Activated gamma-delta T cell (primary cell): ENCODE data around the gene FRK.
"Not testable (repeated sequence)": the region's sequence is repeated elsewhere in the genome, so short reads cannot be mapped to it uniquely, and the experiment has no call there.

Experiments used
- DNase-seq: peaks from one replicate; lab custom pipeline; 2025; lab: John Stamatoyannopoulos, UW

The FRK gene

GRCh38 chr6:116074732-116075390, 14.2 kb upstream of the FRK start:
- no peak for DNase-seq

- no peak for DNase-seq
These were observed 13.2 kb upstream of the FRK start for GRCh38 chr6:116073765-116074440.

DNA sequence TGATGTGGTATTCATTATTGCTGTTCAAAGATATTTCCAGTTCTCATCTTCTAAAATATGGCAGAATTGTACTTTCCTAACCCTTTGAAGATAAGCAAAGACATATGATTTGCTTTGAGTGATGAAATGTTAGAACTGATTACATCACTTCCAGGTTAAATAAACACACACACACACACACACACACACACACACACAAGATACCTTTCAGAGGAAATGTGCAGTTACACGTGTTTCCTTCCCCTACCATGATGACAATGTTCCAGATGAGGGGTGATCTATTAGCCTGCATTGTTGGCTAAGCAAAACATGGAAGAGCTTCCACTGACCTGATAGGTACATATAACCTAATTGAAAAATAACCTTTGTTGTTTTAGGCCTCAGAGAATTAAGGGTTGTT, 11.7 kb upstream of the FRK start:
- no peak for DNase-seq

GRCh38 chr6:116070616-116071389, 10.1 kb upstream of the FRK start:
- no peak for DNase-seq

- DNase-seq, result no peak
These were observed 9.4 kb upstream of the FRK start for GRCh38 chr6:116070101-116070500.

- DNase-seq, result no peak
These were observed 6.1 kb upstream of the FRK start for GRCh38 chr6:116066789-116067188.

DNA sequence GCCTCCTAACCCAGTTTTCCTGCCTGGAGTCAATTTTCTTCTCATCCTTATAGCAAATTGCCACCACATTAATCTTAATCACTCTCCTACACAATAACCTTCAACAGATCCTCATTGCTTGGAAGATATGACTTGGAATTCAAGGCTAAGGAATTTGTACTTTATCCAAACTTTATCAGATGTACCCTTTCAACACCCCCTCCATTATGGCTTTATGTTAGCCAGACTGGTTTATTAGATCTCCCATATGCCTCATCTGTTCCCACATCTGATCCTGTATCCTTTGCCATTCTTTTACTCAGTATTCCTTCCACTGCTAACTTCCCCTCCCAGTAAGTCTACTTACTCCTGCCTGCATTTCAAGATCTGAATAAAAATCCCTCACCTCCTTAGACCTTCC, 4.0 kb upstream of the FRK start:
- DNase-seq, result no peak

- DNase-seq, result no peak
These were observed 1.8 kb upstream of the FRK start for GRCh38 chr6:116062496-116062895.

GRCh38 chr6:116059713-116060571, 749 bp downstream of the FRK start:
- no peak for DNase-seq

GRCh38 chr6:116057766-116058165, 2.9 kb downstream of the FRK start:
- DNase-seq, result no peak

DNA sequence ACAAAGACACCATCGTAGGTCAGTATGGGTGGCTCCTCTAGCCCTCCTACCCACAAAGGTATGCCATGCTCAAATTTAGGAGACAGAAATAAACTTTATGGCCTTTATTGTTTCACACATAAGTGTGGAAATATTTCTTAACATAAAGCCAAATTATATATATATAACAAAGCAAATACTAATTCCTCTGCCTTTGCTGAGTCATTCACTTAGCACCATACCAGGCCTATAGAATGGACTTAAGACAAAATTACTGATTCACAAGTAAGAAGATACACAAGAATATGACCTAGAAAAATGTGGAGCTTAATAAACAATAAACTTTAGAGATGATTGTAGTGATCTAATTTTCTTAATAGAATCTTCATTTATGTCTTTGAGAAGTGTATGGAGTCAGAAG, 5.2 kb downstream of the FRK start:
- DNase-seq, result no peak

- no peak for DNase-seq
These were observed 9.4 kb downstream of the FRK start for GRCh38 chr6:116051244-116051643.

DNA sequence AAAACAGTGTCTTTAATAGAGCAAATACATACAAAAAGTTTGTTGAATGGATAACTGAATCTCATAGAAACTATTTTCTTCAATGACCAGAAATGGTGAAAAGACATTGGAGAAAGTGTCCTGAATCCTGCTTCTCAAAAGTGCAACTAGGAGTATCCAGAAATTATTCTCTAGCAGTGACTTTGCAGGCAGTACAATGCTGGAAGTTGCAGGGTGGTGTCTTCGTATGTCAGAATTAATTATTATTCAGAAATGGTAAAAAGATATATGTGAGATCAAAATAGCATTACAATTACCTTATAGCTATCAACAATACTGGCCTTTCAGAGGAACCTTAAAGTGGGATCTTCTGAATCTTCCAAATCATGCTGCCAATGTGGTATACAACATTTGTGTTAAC, 10.0 kb downstream of the FRK start:
- no peak for DNase-seq

GRCh38 chr6:116049321-116049720, 11.4 kb downstream of the FRK start:
- DNase-seq, result no peak

- DNase-seq, result no peak
These were observed 13.3 kb downstream of the FRK start for GRCh38 chr6:116047173-116047933.

GRCh38 chr6:116046737-116047136, 14.0 kb downstream of the FRK start:
- DNase-seq, result no peak

DNA sequence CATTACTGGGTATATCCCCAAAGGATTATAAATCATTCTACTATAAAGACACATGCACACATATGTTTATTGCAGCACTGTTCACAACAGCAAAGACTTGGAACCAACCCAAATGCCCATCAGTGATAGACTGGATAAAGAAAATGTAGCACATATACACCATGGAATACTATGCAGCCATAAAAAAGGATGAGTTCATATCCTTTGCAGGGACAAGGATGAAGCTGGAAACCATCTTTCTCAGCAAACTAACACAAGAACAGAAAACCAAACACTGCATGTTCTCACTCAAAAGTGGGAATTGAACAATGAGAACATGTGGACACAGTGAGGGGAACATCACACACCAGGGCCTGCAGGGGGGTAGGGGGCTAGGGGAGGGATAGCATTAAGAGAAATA, 14.4 kb downstream of the FRK start:
- not testable (repeated sequence) for DNase-seq

GRCh38 chr6:116041934-116042333, 18.8 kb downstream of the FRK start:
- DNase-seq, result no peak

GRCh38 chr6:116040993-116041392, 19.7 kb downstream of the FRK start:
- DNase-seq, result no peak

GRCh38 chr6:116036885-116037284, 23.8 kb downstream of the FRK start:
- no peak for DNase-seq

DNA sequence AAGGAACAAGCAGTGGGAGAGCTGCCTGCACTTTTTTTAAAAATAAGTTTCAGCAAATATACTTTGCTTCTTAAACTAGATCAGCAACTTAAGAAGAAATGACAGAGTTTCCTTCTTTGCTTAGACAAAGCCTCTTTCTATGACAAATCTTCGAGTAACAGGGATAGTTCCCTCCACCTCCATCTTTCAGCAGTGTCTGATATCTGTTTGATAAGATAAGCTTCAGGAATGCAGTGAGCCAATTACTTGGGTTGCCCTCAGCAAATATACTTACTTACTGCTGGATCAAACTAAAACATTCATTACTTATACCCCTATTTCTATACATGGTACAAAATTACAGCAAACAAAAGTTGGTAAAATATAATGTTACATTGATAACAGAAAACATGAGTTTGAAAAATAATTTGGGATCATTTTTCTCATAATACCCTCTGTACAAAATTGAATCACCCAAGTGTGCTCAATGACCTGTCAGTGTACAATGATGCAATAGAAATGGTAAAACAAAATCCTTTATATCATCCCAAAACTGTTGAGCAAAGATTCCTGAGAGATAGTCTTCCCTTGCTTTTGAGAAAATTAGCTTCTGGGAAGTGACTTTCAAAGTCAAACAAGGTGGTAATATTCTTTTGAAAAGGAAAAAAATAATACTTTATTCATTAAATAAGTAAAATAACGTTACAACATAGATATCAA, 24.5 kb downstream of the FRK start:
- DNase-seq, result no peak
